NCI-H460 (cell line): Measurements from ENCODE around the gene BAG5. TPM values are rescaled to one million over a fixed set of nuclear protein-coding genes. Genes with fewer than 3 reads are reported as not detected.
"Not testable (repeated sequence)": the region's sequence is repeated elsewhere in the genome, so short reads cannot be mapped to it uniquely, and the experiment has no call there.

Experiments used
- DNase-seq: peaks from one replicate; pipeline ENCODE4 v3.0.0-alpha.2; 2016; ENCODE audit warnings: low read depth; ENCODE audit errors: extremely low read depth
- polyA plus RNA-seq: library from polyadenylated mRNA; depleted of rRNA; stranded (reverse); fragments of >200 nt; gene quantifications from 2 replicates; pipeline ENCODE4 v1.2.3, GENCODE V29; 2014; cell fraction: nucleus; rRNA removed
- total RNA-seq: library from RNA; depleted of rRNA; stranded (reverse); fragments of >200 nt; shearing (Covaris generic); gene quantifications from 2 replicates; pipeline ENCODE4 v1.2.3, GENCODE V29; 2014; rRNA removed

Gene BAG5
- total RNA-seq: 26.9 and 32.5 TPM in 2 replicates
- 16.2 and 23.3 TPM in 2 replicates for polyA plus RNA-seq

GRCh38 chr14:103562429-103563225, at the start of gene BAG5, which contains the start of gene COA8:
TSS of gene BAG5 (minus strand) at chr14:103562657. CDS start at chr14:103561164, 1,493 bp downstream.
TSS of gene COA8 (plus strand) at chr14:103562960. CDS start at chr14:103563002, 42 bp downstream.
- peak; percentile 63 for DNase-seq

DNA sequence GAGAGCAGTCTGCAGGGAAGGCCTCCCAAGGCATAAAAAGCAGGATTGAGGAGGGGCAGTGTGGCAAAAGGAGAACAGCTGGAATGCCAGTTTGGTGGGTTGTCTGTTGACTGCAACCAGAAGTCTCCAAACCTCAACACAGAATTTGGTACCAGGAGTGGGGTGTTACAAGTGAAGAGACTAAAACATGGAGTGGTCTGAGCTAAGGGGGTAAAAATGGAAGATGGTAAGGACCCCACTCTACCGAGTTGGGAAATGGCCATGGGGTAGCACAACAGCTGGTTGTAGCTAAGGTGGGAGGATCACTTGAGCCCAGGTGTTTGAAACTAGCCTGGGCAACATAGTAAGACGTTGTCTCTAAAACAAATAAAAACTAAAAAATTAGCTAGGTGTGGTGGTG, 48.8 kb upstream of the BAG5 start:
- no peak for DNase-seq

GRCh38 chr14:103609081-103609480, 46.6 kb upstream of the BAG5 start:
- not testable (repeated sequence) for DNase-seq

GRCh38 chr14:103607822-103608221, 45.4 kb upstream of the BAG5 start:
- no peak for DNase-seq

DNA sequence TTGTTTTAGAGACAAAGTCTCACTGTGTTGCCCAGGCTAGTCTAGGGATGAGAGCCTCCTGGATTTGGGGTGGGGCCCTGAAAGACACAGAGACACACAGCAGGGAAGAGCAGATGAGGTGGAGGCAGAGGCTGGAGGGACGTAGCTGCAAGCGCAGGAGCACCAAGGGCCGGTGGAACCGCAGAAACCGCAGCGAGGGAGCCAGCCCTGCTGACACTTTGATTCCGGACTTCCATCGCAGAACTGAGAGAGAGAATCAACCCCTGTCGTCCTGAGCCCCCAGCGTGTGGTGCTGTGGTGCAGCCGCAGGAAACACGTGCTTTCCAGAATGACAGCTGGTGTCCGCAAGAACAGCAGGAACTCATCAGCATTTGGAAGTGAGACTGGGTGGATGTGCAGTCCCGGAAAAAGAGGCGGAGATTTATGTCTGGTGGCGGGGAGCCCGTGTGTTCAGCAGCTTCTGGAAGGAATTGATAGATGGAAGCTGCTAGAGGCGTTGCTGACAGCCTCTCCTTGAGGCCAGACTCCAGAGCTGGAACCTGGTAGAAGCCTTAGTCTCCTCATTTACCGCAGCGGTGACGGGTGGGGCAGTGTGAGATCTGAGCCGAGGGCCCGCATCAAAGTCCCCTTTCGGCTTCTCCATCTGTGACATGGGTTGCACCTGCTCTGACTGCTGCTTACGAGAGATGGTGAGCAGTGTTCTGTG, 44.7 kb upstream of the BAG5 start:
- DNase-seq: no peak

GRCh38 chr14:103604620-103605019, 42.2 kb upstream of the BAG5 start:
- DNase-seq: no peak

GRCh38 chr14:103600503-103600902, 38.0 kb upstream of the BAG5 start:
- no peak for DNase-seq

- no peak for DNase-seq
Measured at GRCh38 chr14:103597623-103598377, 35.3 kb upstream of the BAG5 start.

DNA sequence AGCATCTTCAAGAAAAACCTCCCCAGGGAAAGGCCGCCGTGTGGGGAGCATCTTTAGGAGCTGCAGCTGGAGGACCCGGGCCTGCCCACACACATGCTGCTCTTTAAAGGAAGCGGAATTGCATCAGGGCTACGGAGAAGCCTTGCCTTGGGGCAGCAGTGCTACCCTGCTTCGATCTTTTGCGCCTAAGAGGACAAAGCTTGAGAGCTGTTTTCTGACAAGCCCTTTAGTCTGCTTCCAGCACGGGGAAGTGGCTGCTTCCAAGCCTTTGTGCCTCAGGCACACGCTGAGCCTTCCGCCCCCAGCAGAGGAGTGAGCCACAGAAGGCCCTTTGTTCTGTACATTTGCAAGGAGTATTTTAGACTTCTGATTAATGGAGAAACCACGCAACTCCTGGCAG, 31.8 kb upstream of the BAG5 start:
- no peak for DNase-seq

- no peak for DNase-seq
Measured at GRCh38 chr14:103593577-103593976, 31.1 kb upstream of the BAG5 start.

DNA sequence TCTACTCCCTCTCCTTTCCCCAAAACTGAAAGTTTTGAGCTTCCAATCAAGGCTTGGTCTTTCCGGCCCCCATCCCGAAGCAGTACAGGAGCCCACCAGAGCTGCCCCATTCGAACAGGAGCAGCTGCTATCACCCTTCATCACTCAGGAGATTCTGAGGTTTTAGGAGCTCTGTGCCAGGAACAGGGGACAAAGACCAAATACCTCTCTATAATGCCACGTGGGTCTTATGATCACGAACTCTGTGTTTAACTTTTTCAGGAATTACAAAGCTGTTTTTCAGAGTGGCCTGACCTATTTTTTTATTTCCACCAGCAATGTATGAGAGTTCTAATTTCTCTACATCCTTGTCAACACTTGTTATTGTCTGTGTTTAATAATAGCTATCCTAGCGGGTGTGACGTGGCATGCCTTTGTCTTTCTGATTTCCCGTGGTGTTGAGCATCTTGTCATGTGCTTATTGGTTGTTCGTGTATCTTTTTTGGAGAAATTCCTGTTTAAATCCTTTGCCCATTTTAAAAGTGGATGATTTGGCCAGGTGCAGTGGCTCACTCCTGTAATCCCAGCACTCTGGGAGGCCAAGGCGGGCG, 22.0 kb upstream of the BAG5 start:
- no peak for DNase-seq

DNA sequence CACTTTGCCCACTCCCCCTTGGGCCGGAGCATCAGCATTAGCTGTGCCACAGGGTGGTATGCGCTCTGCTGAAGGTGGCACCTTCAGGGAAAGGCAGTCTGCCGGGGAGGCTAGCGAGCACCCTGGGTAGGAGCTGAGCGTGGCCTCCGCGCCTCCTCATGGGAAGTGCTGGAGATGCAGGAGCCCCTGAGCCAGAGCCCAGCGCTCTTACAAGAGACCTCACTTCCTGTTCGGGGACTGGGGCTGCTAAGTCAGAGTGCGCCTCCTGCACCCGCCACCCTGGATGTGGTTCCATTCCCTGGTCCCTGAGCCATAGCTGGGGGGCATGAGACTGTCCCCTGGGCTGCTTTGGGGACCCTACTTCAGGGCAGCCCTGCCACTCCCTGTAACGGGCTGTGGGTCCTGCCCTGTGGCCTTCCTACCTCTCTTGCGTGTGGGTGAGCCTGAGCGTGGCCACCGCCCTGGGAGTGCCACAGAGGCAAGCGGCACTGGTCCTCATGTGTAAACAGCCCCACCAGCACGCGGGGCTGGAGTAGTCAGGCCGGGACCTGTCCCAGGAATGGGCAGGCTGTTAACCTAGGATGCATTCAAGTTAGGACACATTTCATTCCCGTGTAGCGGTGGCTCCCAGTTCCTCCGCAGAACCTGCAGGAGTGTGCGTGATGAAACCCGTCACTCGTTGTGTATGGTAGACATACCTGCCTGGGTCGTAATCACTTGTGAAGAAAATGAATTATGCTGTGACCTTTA, 19.7 kb upstream of the BAG5 start:
- no peak for DNase-seq

DNA sequence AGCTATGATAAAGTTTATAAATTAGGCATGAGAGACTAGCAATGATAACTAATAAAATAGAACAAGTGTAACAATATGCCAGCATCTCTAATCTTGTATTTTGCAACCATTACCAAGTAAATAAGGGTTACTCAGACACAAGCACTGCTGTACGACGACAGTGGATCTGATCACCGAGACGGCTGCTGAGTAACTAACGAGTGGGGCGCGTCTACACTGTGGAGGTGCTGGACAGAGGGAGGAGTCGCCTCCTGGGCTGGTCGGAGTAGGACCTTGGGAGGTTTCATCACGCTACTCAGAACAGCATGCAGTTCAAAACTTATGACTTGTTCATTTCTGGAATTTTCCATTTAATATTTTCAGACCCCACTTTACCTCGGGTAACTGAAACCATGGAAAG, 18.7 kb upstream of the BAG5 start:
- DNase-seq: no peak

DNA sequence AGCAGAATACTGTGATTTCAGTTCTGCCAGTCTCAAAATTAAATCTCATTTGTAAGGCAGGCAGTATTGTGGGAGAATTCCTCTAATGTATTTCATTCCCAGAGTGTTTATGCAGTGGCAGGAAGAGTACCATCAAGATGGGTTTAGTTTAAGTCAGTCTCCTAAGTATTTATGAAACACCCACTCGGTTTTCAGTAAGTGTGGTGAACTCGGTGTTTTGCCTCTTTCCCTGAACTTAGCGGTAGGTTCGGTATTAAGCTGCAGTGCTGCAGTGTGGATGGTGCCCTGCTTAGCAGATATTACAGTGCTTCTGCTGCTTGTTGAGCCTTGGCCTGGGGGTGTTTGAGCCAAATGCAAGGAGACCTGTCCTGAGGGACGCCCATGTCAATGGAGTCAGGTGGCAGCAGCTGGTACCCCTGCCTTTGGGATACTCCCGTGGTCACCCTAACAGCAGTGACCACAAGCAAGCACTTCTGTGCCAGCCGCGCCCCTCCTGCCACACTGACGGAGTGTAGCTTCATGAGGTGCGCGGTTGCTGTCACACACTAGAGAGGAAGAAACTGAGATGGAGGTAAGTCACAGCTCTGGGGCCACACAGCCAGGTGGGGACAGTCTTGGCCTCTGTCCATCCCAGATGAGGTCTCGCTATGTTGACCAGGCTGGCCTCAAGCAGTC, 16.1 kb upstream of the BAG5 start:
- DNase-seq: no peak

DNA sequence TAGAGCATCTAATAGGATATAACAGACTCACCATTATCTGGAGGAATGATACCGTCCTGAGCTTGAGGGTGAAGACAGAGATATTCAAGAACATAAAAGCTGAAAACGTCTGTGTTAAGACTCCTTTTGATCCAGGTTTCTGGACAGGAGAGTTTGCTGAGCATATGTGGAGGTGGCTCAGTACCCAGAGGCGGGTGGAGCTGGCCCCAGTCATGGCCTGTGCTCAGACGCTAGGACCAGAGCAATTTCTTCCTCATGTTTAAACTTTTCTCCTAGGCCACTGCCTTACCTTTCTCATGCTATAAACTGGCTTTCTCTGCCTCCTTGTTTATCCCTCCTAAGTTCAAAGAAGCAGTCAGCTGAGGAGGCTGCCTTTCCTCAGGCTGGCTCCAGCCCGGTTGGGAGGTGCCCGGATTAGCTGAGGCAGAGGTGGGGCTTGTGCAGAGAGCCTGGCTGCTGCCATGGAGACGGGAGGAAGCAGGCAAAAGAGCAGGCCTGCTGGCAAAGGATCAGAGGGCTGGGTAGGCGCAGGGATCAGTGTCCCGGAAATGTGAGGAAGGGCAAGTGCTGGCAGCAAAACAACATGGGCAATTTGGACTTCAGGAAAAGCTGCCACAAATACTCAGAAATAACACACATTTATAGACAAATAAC, 14.0 kb upstream of the BAG5 start:
- peak; percentile 75 for DNase-seq

GRCh38 chr14:103574707-103575285, 12.3 kb upstream of the BAG5 start:
- no peak for DNase-seq

GRCh38 chr14:103574104-103574503, 11.6 kb upstream of the BAG5 start:
- no peak for DNase-seq

GRCh38 chr14:103569408-103569807, 7.0 kb upstream of the BAG5 start:
- DNase-seq: no peak

DNA sequence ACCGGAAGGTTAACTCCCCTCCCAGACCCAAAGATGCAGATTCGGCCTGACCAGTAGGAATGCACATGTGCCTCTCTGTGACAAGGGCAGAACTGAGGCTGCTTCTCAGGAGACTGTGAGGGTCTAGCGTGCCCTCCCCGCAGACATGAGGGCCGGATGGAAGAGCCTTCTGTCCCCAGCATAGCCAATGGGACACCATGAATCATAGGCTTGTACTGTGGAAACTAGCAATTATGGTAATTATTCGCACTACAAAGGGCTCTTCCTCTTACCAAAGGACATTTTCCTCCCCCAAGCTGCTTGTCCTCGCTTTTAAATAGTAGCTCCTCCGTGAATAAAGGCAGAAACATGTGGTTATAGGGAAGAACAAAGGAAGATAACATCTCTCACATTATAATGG, 6.5 kb upstream of the BAG5 start:
- no peak for DNase-seq
